Panc1 (cell line): ENCODE measurements around the gene KCNMA1.

Source experiments
- CTCF ChIP-seq: fragments of 450-650 bp; IDR thresholded peaks from 2 replicates; pipeline ENCODE4 v1.5.1; 2017; ENCODE audit warnings: mild to moderate bottlenecking
- POLR2AphosphoS5 ChIP-seq: IDR thresholded peaks from 2 replicates; pipeline ENCODE4 v1.6.1; 2012; ENCODE audit warnings: mild to moderate bottlenecking, low read depth, low read length, moderate library complexity
- TCF7L2 ChIP-seq: IDR thresholded peaks from 2 replicates; pipeline ENCODE4 v1.6.1; 2011; ENCODE audit warnings: mild to moderate bottlenecking, low read depth, low read length, inconsistent platforms

- TF ChIP-seq CTCF, result no peak
- no peak for TF ChIP-seq POLR2AphosphoS5
- TF ChIP-seq TCF7L2, result no peak
Measured at GRCh38 chr10:77016278-77016815, 621.3 kb downstream of the KCNMA1 start.
